ENCODE measurements around the gene MEIS1. TPM values are rescaled to one million over a fixed set of nuclear protein-coding genes. Genes with fewer than 3 reads are reported as not detected.

Gene MEIS1
- total and polyA plus RNA-seq, 8 donors = 4.8 to 172 (median 38.5) TPM

DNA sequence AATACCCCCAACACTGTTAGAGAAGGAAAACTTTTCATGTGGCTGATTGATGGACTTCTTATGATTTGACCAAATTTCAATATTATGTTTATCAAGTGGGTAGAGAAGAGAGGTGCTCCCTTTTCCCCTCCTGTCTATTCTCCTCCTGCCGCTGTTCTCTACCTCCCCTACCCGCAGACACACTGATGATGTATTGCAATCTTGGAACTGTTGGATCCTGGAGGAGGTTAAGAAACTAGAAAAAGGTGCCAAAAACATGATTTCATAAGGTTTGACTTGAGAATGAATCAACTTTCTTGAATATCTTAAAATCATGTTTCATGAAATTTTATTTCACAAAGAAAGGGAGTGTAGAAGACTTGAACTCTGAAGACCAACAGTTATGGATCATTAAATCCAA lies 125.8 kb downstream of the MEIS1 start:
- intact Hi-C loops (cut with DNase I; ENCODE audit: low total_unique reads) = no loop called here
- DNase-seq = no peak
- TF ChIP-seq, protein P1, sequence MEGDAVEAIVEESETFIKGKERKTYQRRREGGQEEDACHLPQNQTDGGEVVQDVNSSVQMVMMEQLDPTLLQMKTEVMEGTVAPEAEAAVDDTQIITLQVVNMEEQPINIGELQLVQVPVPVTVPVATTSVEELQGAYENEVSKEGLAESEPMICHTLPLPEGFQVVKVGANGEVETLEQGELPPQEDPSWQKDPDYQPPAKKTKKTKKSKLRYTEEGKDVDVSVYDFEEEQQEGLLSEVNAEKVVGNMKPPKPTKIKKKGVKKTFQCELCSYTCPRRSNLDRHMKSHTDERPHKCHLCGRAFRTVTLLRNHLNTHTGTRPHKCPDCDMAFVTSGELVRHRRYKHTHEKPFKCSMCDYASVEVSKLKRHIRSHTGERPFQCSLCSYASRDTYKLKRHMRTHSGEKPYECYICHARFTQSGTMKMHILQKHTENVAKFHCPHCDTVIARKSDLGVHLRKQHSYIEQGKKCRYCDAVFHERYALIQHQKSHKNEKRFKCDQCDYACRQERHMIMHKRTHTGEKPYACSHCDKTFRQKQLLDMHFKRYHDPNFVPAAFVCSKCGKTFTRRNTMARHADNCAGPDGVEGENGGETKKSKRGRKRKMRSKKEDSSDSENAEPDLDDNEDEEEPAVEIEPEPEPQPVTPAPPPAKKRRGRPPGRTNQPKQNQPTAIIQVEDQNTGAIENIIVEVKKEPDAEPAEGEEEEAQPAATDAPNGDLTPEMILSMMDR (IDR thresholded peaks at IDR 0.05) = no peak
- H3K27ac ChIP-seq = peak overlapping the region in 1 of 5 donors; percentile 31
- no peaks in the 10 kb centered on the region for H3K9me3 ChIP-seq
- no peaks in the 10 kb centered on the region for H3K27me3 ChIP-seq
- H3K4me1 ChIP-seq = peaks cover 9 to 48% (median 25%) of the 10 kb centered on the region in 4 donors
- H3K4me3 ChIP-seq = no peak overlapping the region
- 83 to 96% (median 91%) methylated on average over 2 of the region's 2 CpGs for WGBS, 5 donors
- no peaks in the 10 kb centered on the region for H3K36me3 ChIP-seq

DNA sequence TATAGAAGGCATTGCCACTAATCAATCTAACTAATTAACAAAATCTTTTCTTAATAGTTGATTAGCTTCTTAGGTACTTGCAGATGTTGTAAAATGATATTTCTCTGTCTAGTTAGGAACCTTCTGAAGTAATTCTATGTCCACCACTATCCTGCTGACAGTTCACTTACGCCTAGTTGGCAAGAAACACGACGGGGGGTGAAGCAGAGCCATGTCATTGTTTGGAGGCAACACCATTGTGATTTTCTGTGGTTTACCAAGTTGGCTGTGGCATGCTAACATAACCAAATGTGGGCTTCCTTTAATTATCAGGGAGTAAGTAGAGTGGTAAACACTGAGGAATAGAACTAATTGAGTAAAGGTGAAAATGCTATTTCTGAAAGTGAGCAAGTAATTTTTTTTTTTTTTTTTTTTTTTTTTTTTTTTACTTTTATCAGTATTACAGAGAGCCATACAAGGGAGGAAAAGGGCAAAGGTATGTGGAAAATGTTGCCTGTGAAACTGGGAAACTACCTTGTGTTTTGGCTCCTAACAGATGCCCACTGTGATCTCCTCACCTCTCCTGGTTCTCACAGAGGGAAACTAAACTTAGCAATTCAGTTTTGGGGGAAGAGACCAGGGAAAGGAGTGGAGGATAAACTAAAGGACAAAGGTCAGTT lies 126.8 kb downstream of the MEIS1 start:
- Histone ChIP-seq H3K4me1 (peaks cover 0 to 44% (median 17%) of the 10 kb centered on the region in 4 donors), H3K9me3 (no peaks in the 10 kb centered on the region), H3K27ac (peak overlapping the region in 3 of 5 donors; percentile 30 to 43 (median 34)), H3K36me3 (no peaks in the 10 kb centered on the region), H3K27me3 (no peaks in the 10 kb centered on the region), H3K4me3 (no peak overlapping the region)
- WGBS, 5 donors = 51 to 69% (median 59%) methylated on average over 3 of the region's 3 CpGs
- TF ChIP-seq POLR2A (IDR thresholded peaks at IDR 0.05) (no peak), POLR2AphosphoS5 (IDR thresholded peaks at IDR 0.05) (no peak), EP300 (IDR thresholded peaks at IDR 0.05) (no peak)
- TF ChIP-seq, protein P1 (IDR thresholded peaks at IDR 0.05) = no peak
- no peak for DNase-seq
- intact Hi-C loops (cut with DNase I; ENCODE audit: low total_unique reads) = no loop called here

DNA sequence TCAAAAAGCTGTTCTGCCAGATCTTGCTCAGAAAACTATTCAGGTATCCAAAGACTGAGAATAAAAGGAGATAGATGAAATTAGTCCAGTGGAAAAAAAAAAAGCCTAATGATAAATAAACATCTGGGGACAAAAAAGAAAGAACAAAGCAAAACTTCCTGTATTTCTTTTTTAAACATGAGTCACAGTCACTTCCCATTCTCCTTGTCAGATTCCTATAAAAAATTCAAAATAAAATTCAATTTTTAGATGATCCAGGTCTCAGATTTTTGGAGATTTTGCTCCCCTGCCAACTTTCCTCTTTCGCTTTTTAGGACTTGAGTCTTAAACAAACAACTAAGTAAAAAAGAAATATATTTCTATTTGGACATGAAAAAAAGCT lies 127.4 kb downstream of the MEIS1 start:
- TF ChIP-seq POLR2AphosphoS5 (IDR thresholded peaks at IDR 0.05) = no peak
- TF ChIP-seq, protein P1 (IDR thresholded peaks at IDR 0.05) = no peak
- no peak for TF ChIP-seq EP300 (IDR thresholded peaks at IDR 0.05)
- Histone ChIP-seq H3K4me3 (no peak overlapping the region), H3K9me3 (no peaks in the 10 kb centered on the region), H3K27ac (peak overlapping the region in 3 of 5 donors; percentile 30 to 43 (median 34)), H3K36me3 (peaks cover 0 to under 1% (median 0%) of the 10 kb centered on the region in 4 donors), H3K4me1 (peaks cover 0 to 44% (median 16%) of the 10 kb centered on the region in 4 donors), H3K27me3 (no peaks in the 10 kb centered on the region)
- no peak for DNase-seq
- intact Hi-C loops (cut with DNase I; ENCODE audit: low total_unique reads) = no loop called here
- whole genome bisulfite sequencing, 5 donors = 48 to 67% (median 62%) methylated on average over 1 of the region's 1 CpG

DNA sequence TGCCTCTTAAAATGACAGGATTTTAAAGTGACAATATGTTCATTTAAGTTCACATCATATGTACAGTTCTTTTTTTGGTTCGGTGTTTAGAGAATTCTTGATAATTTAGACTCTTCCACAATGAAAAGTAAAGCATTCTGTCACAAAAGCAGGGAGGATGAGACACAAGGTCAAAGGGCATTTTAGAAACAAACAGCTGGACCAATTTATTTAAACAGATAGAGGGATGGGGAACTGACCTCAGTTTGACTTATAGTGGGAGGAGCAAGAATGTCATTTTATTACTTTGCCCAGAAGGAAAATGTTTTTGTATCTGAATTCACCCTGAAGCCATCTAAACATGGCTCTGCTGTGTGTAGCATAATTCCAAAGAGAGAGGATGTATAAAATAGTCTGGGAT lies 128.5 kb downstream of the MEIS1 start:
- Histone ChIP-seq H3K4me3 (no peak overlapping the region), H3K4me1 (peaks cover 0 to 44% (median 16%) of the 10 kb centered on the region in 4 donors), H3K27ac (no peak overlapping the region), H3K36me3 (peaks cover 0 to 7% (median 3%) of the 10 kb centered on the region in 4 donors), H3K27me3 (no peaks in the 10 kb centered on the region), H3K9me3 (no peaks in the 10 kb centered on the region)
- no peak for DNase-seq
- 69 to 90% (median 78%) methylated on average over 1 of the region's 1 CpG for WGBS, 5 donors
- intact Hi-C loops (cut with DNase I; ENCODE audit: low total_unique reads) = no loop called here
- TF ChIP-seq EP300 (IDR thresholded peaks at IDR 0.05) = no peak
- TF ChIP-seq, protein P1 (IDR thresholded peaks at IDR 0.05) = no peak
- TF ChIP-seq POLR2AphosphoS5 (IDR thresholded peaks at IDR 0.05) = no peak
- TF ChIP-seq POLR2A (IDR thresholded peaks at IDR 0.05) = no peak

All from stomach (tissue), 9 donors.